ENCODE results near the gene GLG1.
A peak's percentile ranks its signal among the peaks of the same experiment; 100 is the strongest.
"Not testable (repeated sequence)": the region's sequence is repeated elsewhere in the genome, so short reads cannot be mapped to it uniquely, and the experiment has no call there.

GLG1 gene
- long read RNA-seq, full-length matches to known transcripts, result 68 of 128 reads
- long read RNA-seq, partial matches to known transcripts, result 43 of 128 reads
- long read RNA-seq, other reads (novel, unspliced or antisense), result 17 of 128 reads

DNA sequence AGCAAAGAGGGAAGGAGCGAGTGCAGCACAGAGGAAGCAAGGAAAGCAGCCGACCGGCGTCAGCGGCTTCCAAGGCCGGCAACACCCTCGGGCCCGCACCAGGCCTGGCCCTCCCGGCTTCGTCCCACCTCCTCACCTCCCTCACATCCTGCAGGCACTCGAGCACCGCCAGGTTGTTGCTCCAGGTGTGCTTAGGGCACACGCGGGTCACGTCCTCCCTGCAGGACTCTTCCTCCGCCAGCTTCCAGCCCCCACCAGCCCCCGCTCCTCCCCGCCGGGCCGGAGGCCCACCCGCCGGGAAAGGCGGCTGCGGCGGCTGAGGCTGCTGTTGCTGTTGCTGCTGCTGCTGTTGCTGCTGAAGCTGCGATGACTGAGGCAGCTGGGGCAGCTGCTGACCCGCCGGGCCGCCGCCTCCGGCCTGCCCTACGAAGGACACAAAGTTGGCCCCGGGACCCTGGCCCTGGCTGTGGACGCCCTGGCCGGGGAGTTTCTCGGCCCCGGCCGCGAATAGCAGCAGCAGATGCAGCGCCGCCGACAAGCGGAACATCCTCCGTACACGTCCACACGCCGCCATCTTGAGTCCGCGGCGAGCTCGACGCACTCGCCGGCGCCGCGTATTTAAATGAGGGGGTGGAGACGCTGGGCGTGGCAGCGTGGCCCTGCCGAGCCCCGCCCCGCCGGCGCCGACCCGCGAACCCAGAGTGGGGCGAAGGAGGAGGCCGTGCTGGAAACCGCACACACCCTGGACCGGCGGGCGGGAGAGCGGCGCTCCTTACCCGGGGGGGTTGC lies at the start of gene GLG1:
TSS of gene GLG1 (minus strand) at position 594 of the 789 bp plus-strand sequence. CDS start at position 574, 20 bp downstream.
- Histone ChIP-seq H3K4me3 (replicated peaks; ENCODE audit: insufficient read depth, low read length) (peak within 1 kb of the TSS; percentile 95), H3K27me3 (ENCODE audit: insufficient read depth, poor library complexity, severe bottlenecking) (no peaks in the 10 kb centered on the region)

DNA sequence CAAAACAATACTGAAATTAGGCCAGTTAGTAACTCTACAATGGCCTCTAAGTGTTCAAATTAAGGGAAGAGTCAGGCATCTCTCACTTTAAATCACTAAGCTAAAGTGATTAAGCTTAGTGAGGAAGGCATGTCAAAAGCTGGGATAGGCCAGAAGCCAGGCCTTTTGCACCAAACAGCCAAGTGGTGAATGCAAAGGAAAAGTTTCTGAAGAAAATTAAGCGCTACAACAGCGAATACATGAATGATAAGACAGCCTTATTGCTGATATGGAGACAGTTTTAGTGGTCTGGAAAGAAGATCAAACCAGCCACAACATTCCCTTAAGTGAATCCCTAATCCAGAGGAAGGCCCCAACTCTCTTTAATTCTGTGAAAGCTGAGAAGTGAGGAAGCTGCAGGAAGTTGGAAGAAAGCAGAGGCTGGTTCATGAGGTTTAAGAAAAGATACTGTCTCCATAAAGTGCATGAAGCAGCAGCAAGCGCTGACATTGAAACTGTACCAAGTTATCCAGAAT lies 47.7 kb upstream of the GLG1 start:
- Histone ChIP-seq H3K4me3 (replicated peaks; ENCODE audit: insufficient read depth, low read length) (no peak overlapping the region), H3K27ac (replicated peaks) (no peak overlapping the region), H3K27me3 (ENCODE audit: insufficient read depth, poor library complexity, severe bottlenecking) (no peaks in the 10 kb centered on the region)
- TF ChIP-seq GABPA (IDR thresholded peaks at IDR 0.05; ENCODE audit: low read depth), result no peak
- TF ChIP-seq POLR2AphosphoS5 (IDR thresholded peaks at IDR 0.05; ENCODE audit: low read depth), result no peak
- no peak for DNase-seq (ENCODE audit: low read depth in 1 of 2, low spot score in 1 of 2)

More for the DNA sequence above, at the start of gene GLG1:
- TF ChIP-seq POLR2AphosphoS5 (IDR thresholded peaks at IDR 0.05; ENCODE audit: low read depth) (peak; percentile 95), SPI1 (IDR thresholded peaks at IDR 0.05; ENCODE audit: borderline replicate concordance, low read depth) (no peak), GABPA (IDR thresholded peaks at IDR 0.05; ENCODE audit: low read depth) (no peak)
- TF ChIP-seq, protein P1, sequence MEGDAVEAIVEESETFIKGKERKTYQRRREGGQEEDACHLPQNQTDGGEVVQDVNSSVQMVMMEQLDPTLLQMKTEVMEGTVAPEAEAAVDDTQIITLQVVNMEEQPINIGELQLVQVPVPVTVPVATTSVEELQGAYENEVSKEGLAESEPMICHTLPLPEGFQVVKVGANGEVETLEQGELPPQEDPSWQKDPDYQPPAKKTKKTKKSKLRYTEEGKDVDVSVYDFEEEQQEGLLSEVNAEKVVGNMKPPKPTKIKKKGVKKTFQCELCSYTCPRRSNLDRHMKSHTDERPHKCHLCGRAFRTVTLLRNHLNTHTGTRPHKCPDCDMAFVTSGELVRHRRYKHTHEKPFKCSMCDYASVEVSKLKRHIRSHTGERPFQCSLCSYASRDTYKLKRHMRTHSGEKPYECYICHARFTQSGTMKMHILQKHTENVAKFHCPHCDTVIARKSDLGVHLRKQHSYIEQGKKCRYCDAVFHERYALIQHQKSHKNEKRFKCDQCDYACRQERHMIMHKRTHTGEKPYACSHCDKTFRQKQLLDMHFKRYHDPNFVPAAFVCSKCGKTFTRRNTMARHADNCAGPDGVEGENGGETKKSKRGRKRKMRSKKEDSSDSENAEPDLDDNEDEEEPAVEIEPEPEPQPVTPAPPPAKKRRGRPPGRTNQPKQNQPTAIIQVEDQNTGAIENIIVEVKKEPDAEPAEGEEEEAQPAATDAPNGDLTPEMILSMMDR (IDR thresholded peaks at IDR 0.05; ENCODE audit: insufficient read depth, low read length), result no peak
- TF ChIP-seq, protein P2, sequence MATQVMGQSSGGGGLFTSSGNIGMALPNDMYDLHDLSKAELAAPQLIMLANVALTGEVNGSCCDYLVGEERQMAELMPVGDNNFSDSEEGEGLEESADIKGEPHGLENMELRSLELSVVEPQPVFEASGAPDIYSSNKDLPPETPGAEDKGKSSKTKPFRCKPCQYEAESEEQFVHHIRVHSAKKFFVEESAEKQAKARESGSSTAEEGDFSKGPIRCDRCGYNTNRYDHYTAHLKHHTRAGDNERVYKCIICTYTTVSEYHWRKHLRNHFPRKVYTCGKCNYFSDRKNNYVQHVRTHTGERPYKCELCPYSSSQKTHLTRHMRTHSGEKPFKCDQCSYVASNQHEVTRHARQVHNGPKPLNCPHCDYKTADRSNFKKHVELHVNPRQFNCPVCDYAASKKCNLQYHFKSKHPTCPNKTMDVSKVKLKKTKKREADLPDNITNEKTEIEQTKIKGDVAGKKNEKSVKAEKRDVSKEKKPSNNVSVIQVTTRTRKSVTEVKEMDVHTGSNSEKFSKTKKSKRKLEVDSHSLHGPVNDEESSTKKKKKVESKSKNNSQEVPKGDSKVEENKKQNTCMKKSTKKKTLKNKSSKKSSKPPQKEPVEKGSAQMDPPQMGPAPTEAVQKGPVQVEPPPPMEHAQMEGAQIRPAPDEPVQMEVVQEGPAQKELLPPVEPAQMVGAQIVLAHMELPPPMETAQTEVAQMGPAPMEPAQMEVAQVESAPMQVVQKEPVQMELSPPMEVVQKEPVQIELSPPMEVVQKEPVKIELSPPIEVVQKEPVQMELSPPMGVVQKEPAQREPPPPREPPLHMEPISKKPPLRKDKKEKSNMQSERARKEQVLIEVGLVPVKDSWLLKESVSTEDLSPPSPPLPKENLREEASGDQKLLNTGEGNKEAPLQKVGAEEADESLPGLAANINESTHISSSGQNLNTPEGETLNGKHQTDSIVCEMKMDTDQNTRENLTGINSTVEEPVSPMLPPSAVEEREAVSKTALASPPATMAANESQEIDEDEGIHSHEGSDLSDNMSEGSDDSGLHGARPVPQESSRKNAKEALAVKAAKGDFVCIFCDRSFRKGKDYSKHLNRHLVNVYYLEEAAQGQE (IDR thresholded peaks at IDR 0.05; ENCODE audit: insufficient replicate concordance, low read depth), result peak; percentile 66
- H3K27ac ChIP-seq (replicated peaks), result peak within 1 kb of the TSS; percentile 77
- peak; percentile 82 to 87 for DNase-seq (ENCODE audit: low read depth in 1 of 2, low spot score in 1 of 2)

DNA sequence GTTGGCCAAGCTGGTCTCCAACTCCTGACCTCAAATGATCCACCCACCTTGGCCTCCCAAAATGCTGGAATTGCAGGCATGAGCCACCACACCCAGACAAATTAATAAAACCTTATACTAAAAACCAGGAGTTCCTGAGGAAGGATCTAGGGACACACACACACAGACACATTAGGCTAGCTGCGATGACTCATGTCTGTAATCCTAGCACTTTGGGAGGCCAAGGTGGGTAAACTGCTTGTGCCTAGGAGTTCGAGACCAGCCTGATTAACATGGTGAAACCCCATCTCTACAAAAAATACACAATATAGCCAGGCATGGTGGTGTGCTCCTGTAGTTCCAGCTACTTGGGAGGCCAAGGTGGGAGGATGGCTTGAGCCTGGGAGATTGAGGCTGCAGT lies 46.0 kb upstream of the GLG1 start:
- H3K4me3 ChIP-seq (replicated peaks; ENCODE audit: insufficient read depth, low read length); DNase-seq (ENCODE audit: low read depth in 1 of 2, low spot score in 1 of 2); H3K27ac ChIP-seq (replicated peaks); H3K27me3 ChIP-seq (ENCODE audit: insufficient read depth, poor library complexity, severe bottlenecking): not testable (repeated sequence)

DNA sequence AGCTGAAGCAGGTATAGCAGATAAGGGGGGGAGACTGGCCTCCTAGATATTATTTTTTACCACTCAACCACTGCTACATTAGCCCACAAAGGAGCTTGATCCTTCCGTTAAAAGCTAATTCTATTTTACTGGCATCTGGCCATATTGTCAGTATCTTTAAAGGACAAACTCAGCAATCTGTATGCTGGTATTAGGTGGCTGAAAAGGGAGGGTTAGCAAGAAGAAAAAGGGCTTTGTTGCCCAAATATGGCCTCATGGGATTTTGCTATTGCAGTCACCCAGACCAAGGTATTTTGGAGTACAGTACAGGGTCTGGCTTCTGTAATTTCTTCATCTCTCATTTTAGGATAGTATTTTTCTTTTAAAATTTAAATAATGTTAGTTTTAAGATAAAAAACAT lies 45.3 kb upstream of the GLG1 start:
- H3K27me3 ChIP-seq (ENCODE audit: insufficient read depth, poor library complexity, severe bottlenecking), result no peaks in the 10 kb centered on the region
- DNase-seq (ENCODE audit: low read depth in 1 of 2, low spot score in 1 of 2), result no peak
- TF ChIP-seq SPI1 (IDR thresholded peaks at IDR 0.05; ENCODE audit: borderline replicate concordance, low read depth), result no peak
- no peak for TF ChIP-seq POLR2AphosphoS5 (IDR thresholded peaks at IDR 0.05; ENCODE audit: low read depth)
- TF ChIP-seq, protein P1 (IDR thresholded peaks at IDR 0.05; ENCODE audit: insufficient read depth, low read length), result no peak
- TF ChIP-seq, protein P2 (IDR thresholded peaks at IDR 0.05; ENCODE audit: insufficient replicate concordance, low read depth), result no peak
- TF ChIP-seq GABPA (IDR thresholded peaks at IDR 0.05; ENCODE audit: low read depth), result no peak
- no peak overlapping the region for H3K4me3 ChIP-seq (replicated peaks; ENCODE audit: insufficient read depth, low read length)
- no peak overlapping the region for H3K27ac ChIP-seq (replicated peaks)
